ENCODE measurements around the gene MBD3L3. TPM values are rescaled to one million over a fixed set of nuclear protein-coding genes. Genes with fewer than 3 reads are reported as not detected.

Gene MBD3L3
- total RNA-seq, result not detected in 2 replicates

DNA sequence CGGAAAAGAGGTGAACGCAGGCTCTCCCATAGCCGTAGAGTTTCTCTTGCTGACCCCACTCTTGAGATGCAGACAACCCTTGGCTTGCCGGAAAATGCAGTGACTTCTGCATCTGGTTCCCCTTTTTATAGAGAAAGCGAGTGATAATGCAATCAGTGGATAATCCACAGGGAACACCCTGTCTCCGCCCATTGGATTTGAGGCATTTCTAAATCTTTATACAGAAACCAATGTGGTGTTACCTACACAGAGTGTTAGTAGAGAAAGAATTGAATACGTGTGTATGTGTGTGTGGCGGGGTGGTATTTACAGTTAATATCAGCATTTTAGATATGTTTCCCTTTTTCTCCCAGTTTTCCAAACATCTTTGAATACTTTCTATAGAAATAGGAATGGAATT is at the start of gene MBD3L3:
Gene MBD3L3, minus strand, starts transcription at position 101 of the 400 bp plus-strand sequence. Its CDS starts 71 bp downstream, at position 30.

DNA sequence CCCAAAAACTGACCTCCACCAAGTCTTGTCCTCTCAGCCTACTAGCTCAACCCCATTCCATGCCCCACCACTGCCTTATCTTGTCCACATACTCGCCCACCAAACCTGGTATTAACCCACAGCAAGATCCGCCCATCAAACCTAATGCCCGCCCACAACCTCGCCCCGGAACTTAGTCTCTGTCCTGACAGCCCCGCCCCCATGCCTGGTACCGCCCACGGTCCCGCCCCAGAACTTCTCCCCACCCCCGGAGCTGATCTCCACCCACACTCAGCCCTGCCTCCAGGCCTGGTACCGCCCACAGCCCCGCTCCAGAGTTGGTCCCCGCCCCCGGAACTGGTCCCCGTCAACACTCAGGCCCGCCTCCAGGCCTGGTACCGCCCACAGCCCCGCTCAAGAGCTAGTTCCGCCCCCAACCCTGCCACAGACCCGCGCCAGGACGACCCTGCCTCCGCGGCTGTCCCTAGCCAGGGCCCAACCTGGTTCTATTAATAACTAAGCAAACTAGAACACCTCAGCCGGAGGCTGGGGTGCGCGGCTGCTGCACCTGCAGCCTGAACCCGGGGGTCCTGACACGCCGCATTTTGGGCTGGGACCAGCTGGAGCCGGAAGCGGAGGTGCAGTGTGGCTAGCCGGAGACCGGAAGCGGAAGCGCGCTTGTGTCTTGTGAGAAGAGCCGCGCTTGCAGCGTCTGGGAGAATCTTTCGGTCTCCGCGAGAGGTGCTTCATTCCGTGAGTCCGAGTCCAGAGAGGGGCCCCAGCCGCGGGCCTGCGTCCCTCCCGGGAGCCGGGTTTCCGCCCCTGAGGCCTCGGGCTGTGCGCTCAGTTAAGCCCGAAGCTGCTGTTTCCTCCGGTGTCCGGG is 10.8 kb upstream of the MBD3L3 start, which contains the start of gene ZNF557:
Gene ZNF557, plus strand, starts transcription at position 662 of the 862 bp plus-strand sequence. CDS start 5,372 bp downstream, outside the sequence.

DNA sequence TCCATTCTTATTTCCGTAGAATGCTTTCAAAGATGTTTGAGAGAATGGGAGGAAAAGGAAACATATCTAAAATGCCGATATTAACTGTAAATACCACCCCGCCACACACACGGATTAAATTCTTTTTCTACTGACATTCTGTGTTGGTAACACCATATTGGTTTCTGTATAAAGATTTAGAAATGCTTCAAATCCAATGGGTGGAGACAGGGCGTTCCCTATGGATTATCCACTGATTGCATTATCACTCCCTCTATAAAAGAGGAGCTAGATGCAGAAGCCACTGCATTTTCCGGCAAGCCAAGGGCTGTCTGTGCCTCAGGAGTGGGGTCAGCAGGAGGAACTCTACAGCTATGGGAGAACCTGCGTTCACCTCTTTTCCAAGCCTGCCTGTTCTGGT is 9.5 kb downstream of the MBD3L3 start, which contains the start of gene MBD3L2:
Gene MBD3L2, plus strand, starts transcription at position 301 of the 400 bp plus-strand sequence. Its CDS starts 53 bp downstream, at position 354.

GRCh38 chr19:7040079-7040478 is 18.4 kb downstream of the MBD3L3 start, which contains the start of gene MBD3L4:
Gene MBD3L4, minus strand, starts transcription at chr19:7040179. Its CDS starts 35 bp downstream, at chr19:7040144.

GRCh38 chr19:7030278-7030677 is 28.2 kb downstream of the MBD3L3 start, which contains the start of gene MBD3L5:
Gene MBD3L5, plus strand, starts transcription at chr19:7030578. Its CDS starts 34 bp downstream, at chr19:7030612.

GRCh38 chr19:7021331-7021730 is 37.1 kb downstream of the MBD3L3 start, which contains the start of gene MBD3L2B:
Gene MBD3L2B, minus strand, starts transcription at chr19:7021431. Its CDS starts 34 bp downstream, at chr19:7021397.

Other genes with a start within 250 kb of the MBD3L3 start
- not detected in 2 replicates for gene ADGRE1, start 171.1 kb downstream of the MBD3L3 start, total RNA-seq
- not detected in 2 replicates for gene MBD3L2B, start 37.2 kb downstream of the MBD3L3 start, total RNA-seq
- gene MBD3L5, start 28.1 kb downstream of the MBD3L3 start, total RNA-seq, result not detected in 2 replicates
- gene MBD3L4, start 18.5 kb downstream of the MBD3L3 start, total RNA-seq, result not detected in 2 replicates
- gene MBD3L2, start 9.4 kb downstream of the MBD3L3 start, total RNA-seq, result not detected in 2 replicates
- gene ZNF557, start 11.0 kb upstream of the MBD3L3 start, total RNA-seq, result 13.1 and 24.1 TPM in 2 replicates
- 11.1 and 15.7 TPM in 2 replicates for gene INSR, start 235.7 kb upstream of the MBD3L3 start, total RNA-seq

Data from smooth muscle cell of the umbilical artery (primary cell).